Myocyte (in vitro differentiated cells): ENCODE results near the gene RNF133. TPM values are rescaled to one million over a fixed set of nuclear protein-coding genes. Genes with fewer than 3 reads are reported as not detected.

Experiments
- total RNA-seq: library from RNA; depleted of rRNA; stranded (reverse); fragments of >200 nt; gene quantifications from 2 replicates; pipeline ENCODE4 v1.2.3, GENCODE V29; 2014

The RNF133 gene
- total RNA-seq, 1 donor from 2014 or later, result not detected

Other genes with a start within 250 kb of the RNF133 start
- gene RNF148, start 3.8 kb upstream of the RNF133 start, total RNA-seq, result not detected in 2 replicates
- gene CADPS2, start 187.3 kb upstream of the RNF133 start, total RNA-seq, result 0.80 and 0.88 TPM in 2 replicates